Kidney epithelial cell (primary cell): Measurements from ENCODE around the gene SHOC1. TPM values are rescaled to one million over a fixed set of nuclear protein-coding genes. Genes with fewer than 3 reads are reported as not detected.

Source experiments
- DNase-seq: peaks from one replicate; pipeline ENCODE4 v3.0.0-alpha.2; 2010; ENCODE audit warnings: low read depth
- H3K27me3 ChIP-seq: 2 replicates; pipeline ENCODE4 v1.6.0; 2011; ENCODE audit warnings: low read length; ENCODE audit not compliant: control insufficient read depth, insufficient read depth
- H3K36me3 ChIP-seq: 2 replicates; pipeline ENCODE4 v1.5.1; 2011; ENCODE audit warnings: low read length; ENCODE audit not compliant: control insufficient read depth, insufficient read depth
- H3K4me3 ChIP-seq: 2 replicates; pipeline ENCODE4 v1.5.1; 2011; ENCODE audit warnings: low read depth, mild to moderate bottlenecking, control low read depth, low read length
- CTCF ChIP-seq: IDR thresholded peaks from 2 replicates; pipeline ENCODE4 v1.5.1; 2011; ENCODE audit warnings: mild to moderate bottlenecking, moderate library complexity, low read length, control low read depth, inconsistent platforms; ENCODE audit not compliant: insufficient read depth, poor library complexity, severe bottlenecking
- total RNA-seq: library from RNA; depleted of rRNA; stranded (reverse); fragments of >200 nt; gene quantifications from 2 replicates; pipeline ENCODE4 v1.2.3, GENCODE V29; 2015

The SHOC1 gene
- total RNA-seq, 1 donor from 2014 or later: not detected

- Histone ChIP-seq H3K36me3 (no peaks in the 10 kb centered on the region), H3K27me3 (no peaks in the 10 kb centered on the region), H3K4me3 (no peak overlapping the region)
- no peak for DNase-seq
- no peak for TF ChIP-seq CTCF
These were observed 4.9 kb downstream of the SHOC1 start for GRCh38 chr9:111789881-111790280.

GRCh38 chr9:111783857-111784256 is 10.9 kb downstream of the SHOC1 start:
- no peak for DNase-seq
- no peak for TF ChIP-seq CTCF
- H3K4me3 ChIP-seq: no peak overlapping the region
- H3K27me3 ChIP-seq: no peaks in the 10 kb centered on the region
- H3K36me3 ChIP-seq: no peaks in the 10 kb centered on the region

GRCh38 chr9:111783424-111783823 is 11.3 kb downstream of the SHOC1 start:
- Histone ChIP-seq H3K27me3 (no peaks in the 10 kb centered on the region), H3K36me3 (no peaks in the 10 kb centered on the region), H3K4me3 (no peak overlapping the region)
- no peak for DNase-seq
- no peak for TF ChIP-seq CTCF

- DNase-seq: no peak
- H3K27me3 ChIP-seq: no peaks in the 10 kb centered on the region
- no peak for TF ChIP-seq CTCF
- H3K36me3 ChIP-seq: no peaks in the 10 kb centered on the region
- H3K4me3 ChIP-seq: no peak overlapping the region
These were observed 28.7 kb downstream of the SHOC1 start for GRCh38 chr9:111766066-111766465.

GRCh38 chr9:111762556-111762955 is 32.2 kb downstream of the SHOC1 start:
- no peak for TF ChIP-seq CTCF
- no peaks in the 10 kb centered on the region for H3K36me3 ChIP-seq
- no peak for DNase-seq
- no peak overlapping the region for H3K4me3 ChIP-seq
- H3K27me3 ChIP-seq: no peaks in the 10 kb centered on the region
